Measurements from ENCODE around the gene TMEM225B. TPM values are rescaled to one million over a fixed set of nuclear protein-coding genes. Genes with fewer than 3 reads are reported as not detected.

Gene TMEM225B
- total RNA-seq, 1 experiment from 2014 or later = 1.6 TPM

- Histone ChIP-seq H3K36me3 (ENCODE audit: insufficient read depth, low read length) (peaks cover 23% of the 10 kb centered on the region; the same call in 1 of the 2 replicates), H3K27me3 (ENCODE audit: low read length) (no peaks in the 10 kb centered on the region), H3K27ac (ENCODE audit: low read length) (no peak overlapping the region), H3K9ac (ENCODE audit: low read length) (no peak overlapping the region), H3K9me3 (ENCODE audit: low read length) (no peaks in the 10 kb centered on the region), H3K4me3 (ENCODE audit: low read length) (no peak overlapping the region), H3K4me2 (ENCODE audit: low read depth, low read length, poor library complexity, severe bottlenecking) (no peak overlapping the region), H3K79me2 (ENCODE audit: low read length) (peaks cover 14% of the 10 kb centered on the region), H3K4me1 (ENCODE audit: low read length) (peaks cover 3% of the 10 kb centered on the region), H4K20me1 (ENCODE audit: insufficient read depth, low read depth, low read length) (no peaks in the 10 kb centered on the region; the same call in 1 of the 2 replicates), H2AFZ (ENCODE audit: low read length) (no peak overlapping the region), H3K9me2 (replicated peaks; ENCODE audit: insufficient read depth, low read length) (no peaks in the 10 kb centered on the region)
- DNase-seq = no peak
Measured at GRCh38 chr7:99623091-99623693, 25.1 kb downstream of the TMEM225B start.

GRCh38 chr7:99623702-99624447 lies 25.8 kb downstream of the TMEM225B start:
- no peak for DNase-seq
- Histone ChIP-seq H3K4me1 (ENCODE audit: low read length) (no peaks in the 10 kb centered on the region), H4K20me1 (ENCODE audit: insufficient read depth, low read depth, low read length) (no peaks in the 10 kb centered on the region; the same call in 1 of the 2 replicates), H3K79me2 (ENCODE audit: low read length) (peaks cover 7% of the 10 kb centered on the region), H3K27me3 (ENCODE audit: low read length) (no peaks in the 10 kb centered on the region), H3K36me3 (ENCODE audit: insufficient read depth, low read length) (peaks cover 16% of the 10 kb centered on the region; the same call in 1 of the 2 replicates), H3K9me3 (ENCODE audit: low read length) (no peaks in the 10 kb centered on the region), H3K27ac (ENCODE audit: low read length) (no peak overlapping the region), H2AFZ (ENCODE audit: low read length) (no peak overlapping the region), H3K4me2 (ENCODE audit: low read depth, low read length, poor library complexity, severe bottlenecking) (no peak overlapping the region), H3K9me2 (replicated peaks; ENCODE audit: insufficient read depth, low read length) (no peaks in the 10 kb centered on the region), H3K9ac (ENCODE audit: low read length) (no peak overlapping the region), H3K4me3 (ENCODE audit: low read length) (no peak overlapping the region)

- no peak overlapping the region for H3K4me3 ChIP-seq (ENCODE audit: low read length)
- H3K27ac ChIP-seq (ENCODE audit: low read length) = no peak overlapping the region
- no peaks in the 10 kb centered on the region for H3K9me3 ChIP-seq (ENCODE audit: low read length)
- H2AFZ ChIP-seq (ENCODE audit: low read length) = no peak overlapping the region
- no peaks in the 10 kb centered on the region for H3K4me1 ChIP-seq (ENCODE audit: low read length)
- H3K36me3 ChIP-seq (ENCODE audit: insufficient read depth, low read length) = peaks cover 15% of the 10 kb centered on the region; the same call in 1 of the 2 replicates
- H3K9me2 ChIP-seq (replicated peaks; ENCODE audit: insufficient read depth, low read length) = no peaks in the 10 kb centered on the region
- H3K27me3 ChIP-seq (ENCODE audit: low read length) = no peaks in the 10 kb centered on the region
- no peak overlapping the region for H3K4me2 ChIP-seq (ENCODE audit: low read depth, low read length, poor library complexity, severe bottlenecking)
- H4K20me1 ChIP-seq (ENCODE audit: insufficient read depth, low read depth, low read length) = no peaks in the 10 kb centered on the region; the same call in 1 of the 2 replicates
- H3K79me2 ChIP-seq (ENCODE audit: low read length) = peaks cover under 1% of the 10 kb centered on the region
- no peak for DNase-seq
- H3K9ac ChIP-seq (ENCODE audit: low read length) = no peak overlapping the region
Measured at GRCh38 chr7:99624484-99624883, 26.4 kb downstream of the TMEM225B start.

GRCh38 chr7:99625321-99625720 lies 27.3 kb downstream of the TMEM225B start:
- Histone ChIP-seq H2AFZ (ENCODE audit: low read length) (no peak overlapping the region), H3K27ac (ENCODE audit: low read length) (no peak overlapping the region), H3K4me2 (ENCODE audit: low read depth, low read length, poor library complexity, severe bottlenecking) (no peak overlapping the region), H3K9me3 (ENCODE audit: low read length) (no peaks in the 10 kb centered on the region), H3K36me3 (ENCODE audit: insufficient read depth, low read length) (peaks cover 15% of the 10 kb centered on the region; the same call in 1 of the 2 replicates), H3K4me1 (ENCODE audit: low read length) (no peaks in the 10 kb centered on the region), H4K20me1 (ENCODE audit: insufficient read depth, low read depth, low read length) (no peaks in the 10 kb centered on the region), H3K27me3 (ENCODE audit: low read length) (no peaks in the 10 kb centered on the region), H3K9me2 (replicated peaks; ENCODE audit: insufficient read depth, low read length) (no peaks in the 10 kb centered on the region), H3K4me3 (ENCODE audit: low read length) (no peak overlapping the region), H3K79me2 (ENCODE audit: low read length) (no peaks in the 10 kb centered on the region), H3K9ac (ENCODE audit: low read length) (no peak overlapping the region)
- DNase-seq = no peak

GRCh38 chr7:99625961-99626360 lies 27.9 kb downstream of the TMEM225B start:
- Histone ChIP-seq H3K4me3 (ENCODE audit: low read length) (no peak overlapping the region), H4K20me1 (ENCODE audit: insufficient read depth, low read depth, low read length) (no peaks in the 10 kb centered on the region), H3K27me3 (ENCODE audit: low read length) (no peaks in the 10 kb centered on the region), H3K79me2 (ENCODE audit: low read length) (no peaks in the 10 kb centered on the region), H3K36me3 (ENCODE audit: insufficient read depth, low read length) (peaks cover 21% of the 10 kb centered on the region; the same call in 1 of the 2 replicates), H2AFZ (ENCODE audit: low read length) (no peak overlapping the region), H3K4me2 (ENCODE audit: low read depth, low read length, poor library complexity, severe bottlenecking) (no peak overlapping the region), H3K9me2 (replicated peaks; ENCODE audit: insufficient read depth, low read length) (no peaks in the 10 kb centered on the region), H3K9me3 (ENCODE audit: low read length) (no peaks in the 10 kb centered on the region), H3K4me1 (ENCODE audit: low read length) (no peaks in the 10 kb centered on the region), H3K27ac (ENCODE audit: low read length) (no peak overlapping the region), H3K9ac (ENCODE audit: low read length) (no peak overlapping the region)
- no peak for DNase-seq

GRCh38 chr7:99626661-99627060 lies 28.6 kb downstream of the TMEM225B start:
- Histone ChIP-seq H2AFZ (ENCODE audit: low read length) (no peak overlapping the region), H3K36me3 (ENCODE audit: insufficient read depth, low read length) (peaks cover 22% of the 10 kb centered on the region; the same call in 1 of the 2 replicates)

GRCh38 chr7:99627513-99627912 lies 29.4 kb downstream of the TMEM225B start:
- H3K27me3 ChIP-seq (ENCODE audit: low read length) = no peaks in the 10 kb centered on the region
- no peak overlapping the region for H3K4me3 ChIP-seq (ENCODE audit: low read length)
- H3K27ac ChIP-seq (ENCODE audit: low read length) = no peak overlapping the region
- no peak overlapping the region for H3K4me2 ChIP-seq (ENCODE audit: low read depth, low read length, poor library complexity, severe bottlenecking)
- H3K9me2 ChIP-seq (replicated peaks; ENCODE audit: insufficient read depth, low read length) = no peaks in the 10 kb centered on the region
- H3K9me3 ChIP-seq (ENCODE audit: low read length) = no peaks in the 10 kb centered on the region
- H3K4me1 ChIP-seq (ENCODE audit: low read length) = no peaks in the 10 kb centered on the region
- H3K9ac ChIP-seq (ENCODE audit: low read length) = no peak overlapping the region
- no peaks in the 10 kb centered on the region for H4K20me1 ChIP-seq (ENCODE audit: insufficient read depth, low read depth, low read length)
- H3K79me2 ChIP-seq (ENCODE audit: low read length) = no peaks in the 10 kb centered on the region
- peaks cover 22% of the 10 kb centered on the region; the same call in 1 of the 2 replicates for H3K36me3 ChIP-seq (ENCODE audit: insufficient read depth, low read length)
- DNase-seq = no peak
- no peak overlapping the region for H2AFZ ChIP-seq (ENCODE audit: low read length)

More at GRCh38 chr7:99626661-99627060, 28.6 kb downstream of the TMEM225B start:
- Histone ChIP-seq H3K4me1 (ENCODE audit: low read length) (no peaks in the 10 kb centered on the region), H3K9me2 (replicated peaks; ENCODE audit: insufficient read depth, low read length) (no peaks in the 10 kb centered on the region), H3K9ac (ENCODE audit: low read length) (no peak overlapping the region), H3K79me2 (ENCODE audit: low read length) (no peaks in the 10 kb centered on the region), H3K4me2 (ENCODE audit: low read depth, low read length, poor library complexity, severe bottlenecking) (no peak overlapping the region), H3K9me3 (ENCODE audit: low read length) (no peaks in the 10 kb centered on the region), H3K27ac (ENCODE audit: low read length) (no peak overlapping the region), H3K27me3 (ENCODE audit: low read length) (no peaks in the 10 kb centered on the region), H4K20me1 (ENCODE audit: insufficient read depth, low read depth, low read length) (no peaks in the 10 kb centered on the region), H3K4me3 (ENCODE audit: low read length) (no peak overlapping the region)
- DNase-seq = no peak
